Liver (tissue), 3 donors: ENCODE data around the gene C12orf75.
"Not testable (repeated sequence)": the region's sequence is repeated elsewhere in the genome, so short reads cannot be mapped to it uniquely, and the experiment has no call there.

Experiments
- GABPA ChIP-seq, 2 donors: IDR thresholded peaks in 1 of 2; conservative IDR thresholded peaks in 1 of 2; 2 replicates each; pipeline ENCODE4 v1.6.1; 2016; ENCODE audit warnings: antibody characterized with exemption in 2 of 2, mild to moderate bottlenecking in 1 of 2, moderate library complexity in 1 of 2
- HNF4A ChIP-seq, 2 donors: conservative IDR thresholded peaks; 2 replicates each; pipeline ENCODE4 v1.6.1; 2016; ENCODE audit warnings: antibody characterized with exemption in 2 of 2, mild to moderate bottlenecking in 2 of 2
- JUND ChIP-seq, 2 donors: IDR thresholded peaks; 2 replicates each; pipeline ENCODE4 v1.6.1; 2016; ENCODE audit warnings: antibody characterized with exemption in 2 of 2
- RXRA ChIP-seq, 2 donors: IDR thresholded peaks; 2 replicates each; pipeline ENCODE4 v1.6.1; 2017 to 2018; ENCODE audit warnings: antibody characterized with exemption in 2 of 2, mild to moderate bottlenecking in 1 of 2
- SP1 ChIP-seq: IDR thresholded peaks from 2 replicates; pipeline ENCODE4 v1.6.1; 2018; ENCODE audit warnings: antibody characterized with exemption, mild to moderate bottlenecking
- TAF1 ChIP-seq: conservative IDR thresholded peaks from 2 replicates; pipeline ENCODE4 v1.6.1; 2016; ENCODE audit warnings: antibody characterized with exemption, mild to moderate bottlenecking
- TF ChIP-seq, protein P1 (sequence below): fragments of 150-350 bp; IDR thresholded peaks from 2 replicates; pipeline ENCODE4 v1.5.1; 2017; ENCODE audit warnings: improper control_type of control experiment, low read depth, low read length; ENCODE audit not compliant: missing input control
- TF ChIP-seq, protein P2 (sequence below): IDR thresholded peaks from 2 replicates; pipeline ENCODE4 v1.6.1; 2016; ENCODE audit warnings: antibody characterized with exemption
- TF ChIP-seq, protein P3 (sequence below): IDR thresholded peaks from 2 replicates; pipeline ENCODE4 v1.6.1; 2016; ENCODE audit warnings: antibody characterized with exemption, mild to moderate bottlenecking
- donor health status: healthy.
- donor health status: healthy.

DNA sequence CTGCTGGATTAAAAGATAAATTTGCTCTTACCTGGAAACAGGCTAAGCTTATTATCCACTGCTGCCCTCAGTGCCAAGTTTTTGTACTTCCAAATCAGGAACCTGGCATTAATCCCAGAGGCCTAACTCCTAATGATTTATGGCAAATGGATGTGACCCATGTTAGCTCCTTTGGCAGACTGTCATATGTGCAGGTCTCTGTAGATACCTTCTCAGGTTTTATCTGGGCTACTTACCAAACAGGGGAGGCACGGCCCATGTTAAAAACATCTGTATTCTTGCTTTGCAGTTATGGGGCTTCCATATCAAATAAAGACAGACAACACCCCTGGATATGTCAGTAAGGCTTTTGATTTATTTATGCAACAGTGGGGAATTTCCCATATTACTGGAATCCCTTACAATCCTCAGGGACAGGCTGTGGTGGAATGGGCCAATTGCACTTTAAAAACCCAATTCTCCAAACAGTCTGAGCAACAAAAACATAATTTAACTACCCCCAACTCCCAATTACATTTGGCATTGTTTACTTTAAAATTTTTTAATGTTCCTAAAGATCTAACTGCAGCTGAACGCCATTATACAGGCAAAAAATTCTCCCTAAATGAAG lies 19.9 kb upstream of the C12orf75 start:
- TF ChIP-seq, protein P1, sequence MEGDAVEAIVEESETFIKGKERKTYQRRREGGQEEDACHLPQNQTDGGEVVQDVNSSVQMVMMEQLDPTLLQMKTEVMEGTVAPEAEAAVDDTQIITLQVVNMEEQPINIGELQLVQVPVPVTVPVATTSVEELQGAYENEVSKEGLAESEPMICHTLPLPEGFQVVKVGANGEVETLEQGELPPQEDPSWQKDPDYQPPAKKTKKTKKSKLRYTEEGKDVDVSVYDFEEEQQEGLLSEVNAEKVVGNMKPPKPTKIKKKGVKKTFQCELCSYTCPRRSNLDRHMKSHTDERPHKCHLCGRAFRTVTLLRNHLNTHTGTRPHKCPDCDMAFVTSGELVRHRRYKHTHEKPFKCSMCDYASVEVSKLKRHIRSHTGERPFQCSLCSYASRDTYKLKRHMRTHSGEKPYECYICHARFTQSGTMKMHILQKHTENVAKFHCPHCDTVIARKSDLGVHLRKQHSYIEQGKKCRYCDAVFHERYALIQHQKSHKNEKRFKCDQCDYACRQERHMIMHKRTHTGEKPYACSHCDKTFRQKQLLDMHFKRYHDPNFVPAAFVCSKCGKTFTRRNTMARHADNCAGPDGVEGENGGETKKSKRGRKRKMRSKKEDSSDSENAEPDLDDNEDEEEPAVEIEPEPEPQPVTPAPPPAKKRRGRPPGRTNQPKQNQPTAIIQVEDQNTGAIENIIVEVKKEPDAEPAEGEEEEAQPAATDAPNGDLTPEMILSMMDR, result not testable (repeated sequence)
- TF ChIP-seq GABPA (IDR thresholded peaks at IDR 0.05 in 1 of 2, conservative IDR thresholded peaks at IDR 0.05 in 1 of 2); TAF1; JUND (IDR thresholded peaks at IDR 0.05): not testable (repeated sequence)
- TF ChIP-seq RXRA (IDR thresholded peaks at IDR 0.05) (peak in 1 of 2 donors; percentile 25), HNF4A (conservative IDR thresholded peaks at IDR 0.05) (peak; percentile 36 to 38), SP1 (peak; percentile 22)
- TF ChIP-seq, protein P2, sequence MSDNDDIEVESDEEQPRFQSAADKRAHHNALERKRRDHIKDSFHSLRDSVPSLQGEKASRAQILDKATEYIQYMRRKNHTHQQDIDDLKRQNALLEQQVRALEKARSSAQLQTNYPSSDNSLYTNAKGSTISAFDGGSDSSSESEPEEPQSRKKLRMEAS, result not testable (repeated sequence)
- TF ChIP-seq, protein P3, sequence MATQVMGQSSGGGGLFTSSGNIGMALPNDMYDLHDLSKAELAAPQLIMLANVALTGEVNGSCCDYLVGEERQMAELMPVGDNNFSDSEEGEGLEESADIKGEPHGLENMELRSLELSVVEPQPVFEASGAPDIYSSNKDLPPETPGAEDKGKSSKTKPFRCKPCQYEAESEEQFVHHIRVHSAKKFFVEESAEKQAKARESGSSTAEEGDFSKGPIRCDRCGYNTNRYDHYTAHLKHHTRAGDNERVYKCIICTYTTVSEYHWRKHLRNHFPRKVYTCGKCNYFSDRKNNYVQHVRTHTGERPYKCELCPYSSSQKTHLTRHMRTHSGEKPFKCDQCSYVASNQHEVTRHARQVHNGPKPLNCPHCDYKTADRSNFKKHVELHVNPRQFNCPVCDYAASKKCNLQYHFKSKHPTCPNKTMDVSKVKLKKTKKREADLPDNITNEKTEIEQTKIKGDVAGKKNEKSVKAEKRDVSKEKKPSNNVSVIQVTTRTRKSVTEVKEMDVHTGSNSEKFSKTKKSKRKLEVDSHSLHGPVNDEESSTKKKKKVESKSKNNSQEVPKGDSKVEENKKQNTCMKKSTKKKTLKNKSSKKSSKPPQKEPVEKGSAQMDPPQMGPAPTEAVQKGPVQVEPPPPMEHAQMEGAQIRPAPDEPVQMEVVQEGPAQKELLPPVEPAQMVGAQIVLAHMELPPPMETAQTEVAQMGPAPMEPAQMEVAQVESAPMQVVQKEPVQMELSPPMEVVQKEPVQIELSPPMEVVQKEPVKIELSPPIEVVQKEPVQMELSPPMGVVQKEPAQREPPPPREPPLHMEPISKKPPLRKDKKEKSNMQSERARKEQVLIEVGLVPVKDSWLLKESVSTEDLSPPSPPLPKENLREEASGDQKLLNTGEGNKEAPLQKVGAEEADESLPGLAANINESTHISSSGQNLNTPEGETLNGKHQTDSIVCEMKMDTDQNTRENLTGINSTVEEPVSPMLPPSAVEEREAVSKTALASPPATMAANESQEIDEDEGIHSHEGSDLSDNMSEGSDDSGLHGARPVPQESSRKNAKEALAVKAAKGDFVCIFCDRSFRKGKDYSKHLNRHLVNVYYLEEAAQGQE, result not testable (repeated sequence)
